ENCODE data around the gene FAM50B.

Gene FAM50B

DNA sequence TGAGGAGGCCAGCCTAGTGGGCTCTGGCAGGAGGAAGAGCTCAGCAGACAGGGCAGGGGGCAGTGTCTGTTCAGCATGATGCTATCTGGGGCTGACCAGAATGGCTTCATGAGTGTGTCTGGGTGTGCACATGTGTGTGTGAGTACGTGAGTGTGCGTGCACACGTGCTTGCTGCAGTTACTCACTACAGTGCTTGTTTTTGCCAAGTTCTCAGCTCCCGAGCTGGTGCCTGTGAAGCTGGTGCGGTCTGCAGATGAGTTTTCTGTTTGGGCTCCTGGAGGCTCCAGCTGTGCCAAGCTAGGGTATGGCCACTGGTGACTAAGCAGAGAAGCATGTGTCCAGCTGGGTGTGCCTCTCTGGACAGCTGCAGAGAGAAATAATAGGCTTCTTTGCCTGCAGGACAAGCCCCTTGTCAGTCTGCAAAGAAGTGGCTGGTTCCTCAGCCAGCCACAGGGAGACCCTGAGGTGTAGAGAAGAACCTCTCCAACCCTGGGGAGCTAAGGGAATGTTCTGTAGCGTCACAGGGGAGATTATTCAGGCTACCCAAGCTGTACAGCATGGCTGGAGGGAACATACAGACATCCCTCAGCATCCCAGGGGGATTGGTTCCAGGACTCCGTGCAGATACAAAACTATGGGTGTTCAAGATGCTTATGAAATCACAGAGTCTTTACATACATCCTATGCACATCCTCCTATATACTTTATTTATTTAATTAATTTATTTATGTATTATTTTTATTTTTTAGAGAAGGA is 40.2 kb upstream of the FAM50B start:
- Histone ChIP-seq H3K27me3 (ENCODE audit: low read depth, low read length) (no peaks in the 10 kb centered on the region), H3K4me1 (ENCODE audit: control insufficient read depth in 1 of 2, insufficient read depth in 2 of 2, low read length in 2 of 2) (peaks cover 6 to 16% of the 10 kb centered on the region in 2 donors), H3K27ac (ENCODE audit: low read length) (peak overlapping the region; percentile 43), H3K9me3 (ENCODE audit: control insufficient read depth in 1 of 2, low read length in 2 of 2) (no peaks in the 10 kb centered on the region), H3K4me3 (ENCODE audit: low read depth in 1 of 2, low read length in 2 of 2) (no peak overlapping the region), H3K36me3 (ENCODE audit: control insufficient read depth in 1 of 2, insufficient read depth in 2 of 2, low read length in 2 of 2) (no peaks in the 10 kb centered on the region)

DNA sequence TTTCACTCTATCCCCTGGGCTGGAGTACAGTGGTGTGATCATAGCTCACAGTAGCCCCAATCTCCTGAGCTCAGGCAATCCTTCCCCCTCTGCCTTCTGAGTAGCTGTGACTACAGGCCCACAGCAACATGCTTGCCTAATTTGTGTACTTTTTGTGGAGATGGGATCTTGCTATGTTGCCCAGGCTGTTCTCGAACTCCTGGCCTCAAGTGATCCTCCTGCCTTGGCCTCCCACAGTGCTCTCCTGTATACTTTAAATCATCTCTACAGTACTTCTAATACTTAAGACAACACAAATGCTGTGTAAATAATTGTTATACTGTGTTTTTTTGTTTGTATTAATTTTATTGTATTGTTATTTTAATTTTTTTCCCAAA is 39.7 kb upstream of the FAM50B start:
- Histone ChIP-seq H3K9me3 (ENCODE audit: control insufficient read depth in 1 of 2, low read length in 2 of 2) (no peaks in the 10 kb centered on the region), H3K4me3 (ENCODE audit: low read depth in 1 of 2, low read length in 2 of 2) (no peak overlapping the region), H3K27ac (ENCODE audit: low read length) (no peak overlapping the region), H3K4me1 (ENCODE audit: control insufficient read depth in 1 of 2, insufficient read depth in 2 of 2, low read length in 2 of 2) (peaks cover 6 to 16% of the 10 kb centered on the region in 2 donors), H3K27me3 (ENCODE audit: low read depth, low read length) (no peaks in the 10 kb centered on the region), H3K36me3 (ENCODE audit: control insufficient read depth in 1 of 2, insufficient read depth in 2 of 2, low read length in 2 of 2) (no peaks in the 10 kb centered on the region)

DNA sequence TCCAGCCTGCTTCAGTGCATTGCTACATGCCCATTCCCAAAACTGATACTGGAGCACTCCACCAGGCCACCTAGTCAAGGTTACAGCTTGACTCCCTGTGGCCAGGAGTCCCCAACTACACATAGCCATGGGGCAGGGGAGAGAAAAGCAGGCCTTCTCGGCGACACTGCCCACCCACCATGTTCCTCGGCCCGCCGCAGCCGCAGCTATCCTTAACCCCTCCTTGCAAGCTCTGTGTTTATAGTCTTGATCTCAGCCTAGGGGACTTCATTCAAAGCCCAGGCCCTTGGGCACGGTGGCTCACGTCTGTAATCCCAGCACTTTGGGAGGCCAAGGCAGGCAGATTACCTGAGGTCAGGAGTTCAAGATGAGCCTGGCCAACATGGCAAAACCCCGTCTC is 39.2 kb upstream of the FAM50B start:
- Histone ChIP-seq H3K27me3 (ENCODE audit: low read depth, low read length) (no peaks in the 10 kb centered on the region), H3K36me3 (ENCODE audit: control insufficient read depth in 1 of 2, insufficient read depth in 2 of 2, low read length in 2 of 2) (no peaks in the 10 kb centered on the region), H3K9me3 (ENCODE audit: control insufficient read depth in 1 of 2, low read length in 2 of 2) (no peaks in the 10 kb centered on the region), H3K27ac (ENCODE audit: low read length) (no peak overlapping the region), H3K4me3 (ENCODE audit: low read depth in 1 of 2, low read length in 2 of 2) (no peak overlapping the region), H3K4me1 (ENCODE audit: control insufficient read depth in 1 of 2, insufficient read depth in 2 of 2, low read length in 2 of 2) (peaks cover 6 to 16% of the 10 kb centered on the region in 2 donors)

DNA sequence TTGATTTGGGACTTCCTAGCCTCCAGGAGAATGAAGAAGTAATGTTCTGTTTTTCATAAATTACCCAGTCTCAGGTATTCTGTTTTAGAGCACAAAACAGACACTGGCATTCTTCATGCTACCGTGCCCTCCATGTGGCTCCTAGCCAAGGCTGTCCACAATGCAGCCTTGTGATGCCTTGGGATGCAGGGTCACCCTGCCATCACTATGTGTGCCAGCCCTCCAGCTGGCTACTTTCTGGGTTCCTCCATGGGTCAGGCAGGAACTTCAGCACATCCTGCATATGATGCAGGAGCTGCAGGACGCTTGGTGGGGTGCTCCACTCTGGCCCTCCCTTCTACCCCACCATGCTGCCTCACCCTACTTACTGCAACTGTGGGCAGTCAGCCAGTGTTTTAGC is 38.0 kb upstream of the FAM50B start:
- no peaks in the 10 kb centered on the region for H3K36me3 ChIP-seq (ENCODE audit: control insufficient read depth in 1 of 2, insufficient read depth in 2 of 2, low read length in 2 of 2)
- H3K4me1 ChIP-seq (ENCODE audit: control insufficient read depth in 1 of 2, insufficient read depth in 2 of 2, low read length in 2 of 2), result peaks cover 6 to 16% of the 10 kb centered on the region in 2 donors
- H3K4me3 ChIP-seq (ENCODE audit: low read depth in 1 of 2, low read length in 2 of 2), result no peak overlapping the region
- no peak overlapping the region for H3K27ac ChIP-seq (ENCODE audit: low read length)
- H3K9me3 ChIP-seq (ENCODE audit: control insufficient read depth in 1 of 2, low read length in 2 of 2), result no peaks in the 10 kb centered on the region
- no peaks in the 10 kb centered on the region for H3K27me3 ChIP-seq (ENCODE audit: low read depth, low read length)

DNA sequence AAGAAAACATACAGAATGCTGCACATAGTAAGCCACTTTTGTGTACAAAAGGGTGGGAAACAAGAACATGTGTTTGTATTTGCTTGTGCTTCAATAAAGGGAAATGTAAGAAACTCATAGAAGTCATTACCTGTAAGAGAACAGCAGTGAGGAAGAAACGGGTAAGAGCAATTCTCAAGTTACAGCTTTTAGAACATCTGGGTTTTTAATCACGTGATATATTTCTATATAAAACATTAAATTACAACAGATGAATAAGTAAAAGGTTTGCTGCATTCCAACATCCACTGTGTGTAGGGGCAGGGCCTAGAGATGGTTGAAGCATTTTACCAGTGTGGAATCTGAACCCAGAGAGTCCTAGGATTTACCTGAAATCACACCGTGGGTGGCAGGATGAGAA is 36.6 kb upstream of the FAM50B start:
- no peak overlapping the region for H3K27ac ChIP-seq (ENCODE audit: low read length)
- H3K4me1 ChIP-seq (ENCODE audit: control insufficient read depth in 1 of 2, insufficient read depth in 2 of 2, low read length in 2 of 2), result peaks cover 6 to 16% of the 10 kb centered on the region in 2 donors
- H3K4me3 ChIP-seq (ENCODE audit: low read depth in 1 of 2, low read length in 2 of 2), result no peak overlapping the region
- no peaks in the 10 kb centered on the region for H3K27me3 ChIP-seq (ENCODE audit: low read depth, low read length)
- no peaks in the 10 kb centered on the region for H3K36me3 ChIP-seq (ENCODE audit: control insufficient read depth in 1 of 2, insufficient read depth in 2 of 2, low read length in 2 of 2)
- no peaks in the 10 kb centered on the region for H3K9me3 ChIP-seq (ENCODE audit: control insufficient read depth in 1 of 2, low read length in 2 of 2)

DNA sequence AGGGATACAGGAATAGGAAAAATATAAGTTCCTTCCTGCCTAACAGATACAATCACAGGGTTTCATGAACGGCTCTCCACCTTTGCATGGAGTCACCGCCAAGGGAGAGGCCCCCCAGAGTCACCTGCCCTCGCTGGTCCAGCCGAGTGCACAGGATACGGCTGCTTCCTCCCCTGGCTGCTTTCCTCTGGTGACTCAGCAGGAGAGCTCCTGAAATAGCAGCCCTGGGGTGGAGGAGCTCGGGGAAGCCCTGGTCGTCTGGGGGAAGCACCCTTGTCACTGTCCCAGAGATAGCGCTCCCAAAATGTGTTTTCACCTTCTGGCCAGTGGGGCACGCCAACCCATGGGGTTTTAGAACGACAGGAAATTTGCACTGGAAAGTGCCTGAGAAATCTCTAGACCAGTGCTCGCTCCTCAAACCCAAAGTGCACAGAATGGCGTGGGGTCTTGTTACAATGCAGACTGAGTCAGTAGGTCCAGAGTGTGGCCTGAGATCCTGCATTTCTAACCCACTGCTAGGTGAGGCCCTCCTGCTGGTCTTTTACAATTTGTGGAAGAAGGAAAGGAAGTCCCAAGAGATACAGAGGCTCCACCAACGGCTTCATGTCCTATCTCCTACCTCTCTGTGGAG is 35.9 kb upstream of the FAM50B start:
- Histone ChIP-seq H3K9me3 (ENCODE audit: control insufficient read depth in 1 of 2, low read length in 2 of 2) (no peaks in the 10 kb centered on the region), H3K27ac (ENCODE audit: low read length) (no peak overlapping the region), H3K36me3 (ENCODE audit: control insufficient read depth in 1 of 2, insufficient read depth in 2 of 2, low read length in 2 of 2) (no peaks in the 10 kb centered on the region), H3K27me3 (ENCODE audit: low read depth, low read length) (no peaks in the 10 kb centered on the region), H3K4me1 (ENCODE audit: control insufficient read depth in 1 of 2, insufficient read depth in 2 of 2, low read length in 2 of 2) (peaks cover 5 to 16% of the 10 kb centered on the region in 2 donors), H3K4me3 (ENCODE audit: low read depth in 1 of 2, low read length in 2 of 2) (no peak overlapping the region)

DNA sequence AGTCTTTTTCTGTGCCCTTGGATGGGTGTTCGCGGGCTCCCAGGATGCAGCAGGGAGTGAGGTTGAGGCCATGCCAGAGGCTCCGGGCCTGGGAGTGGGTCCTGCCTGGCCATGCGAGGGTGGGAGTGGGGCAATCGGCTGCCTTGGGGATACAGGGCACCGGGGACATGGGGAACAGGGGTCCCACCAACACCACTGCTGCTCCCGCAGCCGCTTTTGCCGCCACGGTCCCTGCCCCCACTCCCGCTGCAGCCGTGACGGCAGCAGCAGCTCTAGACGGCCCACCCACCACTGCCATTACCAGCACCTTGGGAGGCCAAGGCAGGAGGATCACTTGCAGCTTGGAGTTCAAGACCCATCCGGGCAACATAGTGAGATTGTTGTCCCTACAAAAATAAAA is 35.3 kb upstream of the FAM50B start:
- no peaks in the 10 kb centered on the region for H3K27me3 ChIP-seq (ENCODE audit: low read depth, low read length)
- no peak overlapping the region for H3K4me3 ChIP-seq (ENCODE audit: low read depth in 1 of 2, low read length in 2 of 2)
- peaks cover 0 to 12% of the 10 kb centered on the region in 2 donors for H3K4me1 ChIP-seq (ENCODE audit: control insufficient read depth in 1 of 2, insufficient read depth in 2 of 2, low read length in 2 of 2)
- H3K27ac ChIP-seq (ENCODE audit: low read length), result no peak overlapping the region
- no peaks in the 10 kb centered on the region for H3K9me3 ChIP-seq (ENCODE audit: control insufficient read depth in 1 of 2, low read length in 2 of 2)
- no peaks in the 10 kb centered on the region for H3K36me3 ChIP-seq (ENCODE audit: control insufficient read depth in 1 of 2, insufficient read depth in 2 of 2, low read length in 2 of 2)

DNA sequence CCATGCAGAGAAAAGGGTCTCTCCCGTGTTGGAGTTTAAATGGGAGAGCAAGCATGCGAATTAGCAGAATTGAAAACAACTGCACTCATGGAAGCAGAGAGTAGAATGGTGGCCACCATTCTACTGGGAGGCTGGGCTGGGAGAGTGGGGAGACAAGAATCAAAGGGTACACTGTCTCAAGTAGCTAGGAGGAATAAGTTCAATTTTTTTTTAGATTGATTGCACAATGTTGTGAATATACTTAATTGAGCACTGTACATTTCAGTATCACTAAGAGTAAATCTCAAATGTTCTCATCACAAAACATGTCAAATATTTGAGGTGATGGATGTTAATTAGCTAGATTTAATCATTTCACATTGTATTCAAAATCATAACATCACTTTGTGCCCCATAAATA is 34.6 kb upstream of the FAM50B start:
- H3K36me3 ChIP-seq (ENCODE audit: control insufficient read depth in 1 of 2, insufficient read depth in 2 of 2, low read length in 2 of 2), result no peaks in the 10 kb centered on the region
- no peak overlapping the region for H3K4me3 ChIP-seq (ENCODE audit: low read depth in 1 of 2, low read length in 2 of 2)
- no peaks in the 10 kb centered on the region for H3K27me3 ChIP-seq (ENCODE audit: low read depth, low read length)
- no peaks in the 10 kb centered on the region for H3K9me3 ChIP-seq (ENCODE audit: control insufficient read depth in 1 of 2, low read length in 2 of 2)
- no peak overlapping the region for H3K27ac ChIP-seq (ENCODE audit: low read length)
- H3K4me1 ChIP-seq (ENCODE audit: control insufficient read depth in 1 of 2, insufficient read depth in 2 of 2, low read length in 2 of 2), result peaks cover 0 to 11% of the 10 kb centered on the region in 2 donors

DNA sequence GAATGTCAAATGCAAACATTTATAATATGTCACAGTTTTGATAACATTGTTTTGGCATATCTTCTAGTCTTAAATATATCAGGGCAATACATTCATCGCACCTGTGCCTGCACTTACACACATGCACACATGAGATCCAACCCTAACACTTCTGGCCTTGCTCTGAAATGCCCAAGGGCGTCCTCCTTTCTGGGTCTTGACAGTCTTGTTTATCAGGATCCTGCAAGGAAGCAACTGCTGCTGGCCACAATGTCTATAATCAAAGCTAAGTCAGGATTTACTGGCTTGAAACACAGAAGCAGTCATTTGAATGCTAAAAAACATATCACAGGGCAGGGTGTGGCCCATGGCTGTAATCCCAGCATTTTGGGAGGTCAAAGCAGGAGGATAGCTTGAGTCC is 32.9 kb upstream of the FAM50B start:
- Histone ChIP-seq H3K4me3 (ENCODE audit: low read depth in 1 of 2, low read length in 2 of 2) (no peak overlapping the region), H3K9me3 (ENCODE audit: control insufficient read depth in 1 of 2, low read length in 2 of 2) (no peaks in the 10 kb centered on the region), H3K36me3 (ENCODE audit: control insufficient read depth in 1 of 2, insufficient read depth in 2 of 2, low read length in 2 of 2) (no peaks in the 10 kb centered on the region), H3K27me3 (ENCODE audit: low read depth, low read length) (no peaks in the 10 kb centered on the region), H3K4me1 (ENCODE audit: control insufficient read depth in 1 of 2, insufficient read depth in 2 of 2, low read length in 2 of 2) (peaks cover 0 to 18% of the 10 kb centered on the region in 2 donors), H3K27ac (ENCODE audit: low read length) (no peak overlapping the region)

DNA sequence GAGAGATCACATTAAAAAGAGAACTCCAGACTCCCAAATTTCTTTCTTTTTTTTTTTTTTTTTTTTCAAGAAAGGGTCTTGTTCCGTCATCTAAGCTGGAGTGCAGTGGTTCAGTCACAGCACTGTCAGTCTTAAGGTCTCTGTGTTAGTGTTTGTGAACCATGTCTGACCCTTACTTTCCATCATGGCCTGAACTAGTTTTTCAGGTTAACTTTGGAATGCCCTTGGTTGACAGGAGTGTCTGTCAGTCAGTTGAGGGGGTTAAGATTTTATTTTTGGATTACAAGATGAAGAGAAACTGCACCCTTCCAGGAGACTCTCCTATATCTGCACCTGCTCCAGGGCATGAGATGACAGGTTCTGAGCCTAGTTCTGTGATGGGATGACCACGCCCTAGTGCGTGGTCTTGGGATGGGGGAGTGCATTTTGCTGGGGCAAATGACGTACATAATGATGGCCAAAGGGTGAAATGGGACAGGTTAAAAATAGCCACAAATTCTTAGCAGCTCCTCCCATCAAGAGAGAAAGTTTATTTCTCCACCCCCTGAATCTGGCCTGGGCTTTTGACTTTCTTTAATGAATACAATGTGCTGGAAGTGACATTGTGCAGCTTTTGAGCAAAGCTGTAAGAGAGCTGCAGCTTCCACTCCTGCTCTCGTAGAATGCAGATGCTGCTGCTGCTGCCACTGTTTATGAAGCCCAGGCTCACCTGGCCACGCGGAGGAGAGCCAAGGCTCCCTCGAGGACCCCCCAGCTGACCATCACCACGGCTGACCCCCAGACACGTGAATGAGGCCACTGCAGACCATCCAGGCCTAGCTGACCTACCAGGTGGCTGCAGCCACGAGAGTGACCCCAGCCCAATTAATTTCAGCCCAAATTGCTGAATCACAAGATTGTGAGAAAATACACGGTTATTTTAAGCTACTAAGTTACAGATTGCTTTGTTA is 29.7 kb upstream of the FAM50B start:
- Histone ChIP-seq H3K4me3 (ENCODE audit: low read depth in 1 of 2, low read length in 2 of 2) (no peak overlapping the region), H3K27me3 (ENCODE audit: low read depth, low read length) (no peaks in the 10 kb centered on the region), H3K36me3 (ENCODE audit: control insufficient read depth in 1 of 2, insufficient read depth in 2 of 2, low read length in 2 of 2) (no peaks in the 10 kb centered on the region), H3K4me1 (ENCODE audit: control insufficient read depth in 1 of 2, insufficient read depth in 2 of 2, low read length in 2 of 2) (peaks cover 0 to 16% of the 10 kb centered on the region in 2 donors), H3K27ac (ENCODE audit: low read length) (no peak overlapping the region), H3K9me3 (ENCODE audit: control insufficient read depth in 1 of 2, low read length in 2 of 2) (no peaks in the 10 kb centered on the region)

DNA sequence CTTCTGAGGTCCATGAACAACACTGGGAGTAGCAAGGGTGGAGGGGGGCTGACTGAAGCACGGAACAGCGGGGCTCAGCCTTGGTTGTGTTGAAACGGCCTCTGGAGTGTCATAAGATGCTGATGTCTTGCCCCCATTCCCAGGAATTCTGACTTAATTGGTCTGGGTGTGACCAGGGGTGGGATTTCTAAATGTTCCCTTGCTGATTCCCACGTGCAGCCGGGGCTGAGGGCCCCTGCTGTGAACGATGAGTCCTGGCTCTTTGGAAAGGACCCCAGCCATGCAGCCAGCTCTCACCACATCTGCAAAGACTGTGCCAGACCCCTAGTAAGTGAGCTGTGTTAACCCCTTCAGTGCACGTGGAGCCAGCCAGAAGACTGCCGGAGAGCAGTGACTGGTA is 28.6 kb upstream of the FAM50B start:
- no peak overlapping the region for H3K27ac ChIP-seq (ENCODE audit: low read length)
- no peaks in the 10 kb centered on the region for H3K27me3 ChIP-seq (ENCODE audit: low read depth, low read length)
- no peaks in the 10 kb centered on the region for H3K9me3 ChIP-seq (ENCODE audit: control insufficient read depth in 1 of 2, low read length in 2 of 2)
- no peak overlapping the region for H3K4me3 ChIP-seq (ENCODE audit: low read depth in 1 of 2, low read length in 2 of 2)
- H3K4me1 ChIP-seq (ENCODE audit: control insufficient read depth in 1 of 2, insufficient read depth in 2 of 2, low read length in 2 of 2), result peaks cover 0 to 26% of the 10 kb centered on the region in 2 donors
- H3K36me3 ChIP-seq (ENCODE audit: control insufficient read depth in 1 of 2, insufficient read depth in 2 of 2, low read length in 2 of 2), result no peaks in the 10 kb centered on the region
